HG03432 (cell line): ENCODE measurements around the gene GNA15.

ENCODE experiments used
- ATAC-seq: cut with Tn5 transposase; IDR thresholded peaks from one replicate; pipeline ENCODE4 v1.9.1; 2021; ENCODE audit warnings: mild to moderate bottlenecking, moderate library complexity; ENCODE audit not compliant: unreplicated experiment

Gene GNA15

GRCh38 chr19:3120611-3121276 lies 15.1 kb upstream of the GNA15 start:
- no peak for ATAC-seq

GRCh38 chr19:3121396-3121795 lies 14.4 kb upstream of the GNA15 start:
- ATAC-seq: no peak

GRCh38 chr19:3121821-3122511 lies 13.9 kb upstream of the GNA15 start:
- no peak for ATAC-seq

GRCh38 chr19:3122512-3122870 lies 13.3 kb upstream of the GNA15 start:
- no peak for ATAC-seq

GRCh38 chr19:3123088-3123721 lies 12.6 kb upstream of the GNA15 start:
- no peak for ATAC-seq

- ATAC-seq: no peak
These were observed 11.9 kb upstream of the GNA15 start for GRCh38 chr19:3123956-3124355.

- no peak for ATAC-seq
These were observed 11.2 kb upstream of the GNA15 start for GRCh38 chr19:3124630-3125029.

GRCh38 chr19:3125900-3126524 lies 9.8 kb upstream of the GNA15 start:
- no peak for ATAC-seq

- no peak for ATAC-seq
These were observed 6.7 kb upstream of the GNA15 start for GRCh38 chr19:3129112-3129511.

- ATAC-seq: no peak
These were observed 4.7 kb upstream of the GNA15 start for GRCh38 chr19:3131168-3131567.

GRCh38 chr19:3132971-3133792 lies 2.7 kb upstream of the GNA15 start:
- peak; percentile 60 for ATAC-seq

GRCh38 chr19:3133793-3134116 lies 2.1 kb upstream of the GNA15 start:
- no peak for ATAC-seq

GRCh38 chr19:3136684-3137055 lies 837 bp downstream of the GNA15 start:
- ATAC-seq: no peak

GRCh38 chr19:3137119-3137518 lies 1.3 kb downstream of the GNA15 start:
- no peak for ATAC-seq

- ATAC-seq: no peak
These were observed 2.4 kb downstream of the GNA15 start for GRCh38 chr19:3138268-3138667.

- no peak for ATAC-seq
These were observed 4.8 kb downstream of the GNA15 start for GRCh38 chr19:3140667-3141038.

GRCh38 chr19:3142292-3142670 lies 6.4 kb downstream of the GNA15 start:
- no peak for ATAC-seq

GRCh38 chr19:3142781-3143337 lies 7.0 kb downstream of the GNA15 start:
- ATAC-seq: no peak

GRCh38 chr19:3145909-3146676 lies 10.3 kb downstream of the GNA15 start:
- no peak for ATAC-seq

- ATAC-seq: no peak
These were observed 10.9 kb downstream of the GNA15 start for GRCh38 chr19:3146677-3147100.
